ENCODE measurements around the gene OTUB2. TPM values are rescaled to one million over a fixed set of nuclear protein-coding genes. Genes with fewer than 3 reads are reported as not detected.

OTUB2 gene
- total and polyA plus RNA-seq, 9 donors = 0.41 to 1.6 (median 0.76) TPM

- H3K27ac ChIP-seq = no peak overlapping the region
- H3K36me3 ChIP-seq = no peaks in the 10 kb centered on the region
Measured at GRCh38 chr14:93993382-93993781, 32.8 kb upstream of the OTUB2 start.

DNA sequence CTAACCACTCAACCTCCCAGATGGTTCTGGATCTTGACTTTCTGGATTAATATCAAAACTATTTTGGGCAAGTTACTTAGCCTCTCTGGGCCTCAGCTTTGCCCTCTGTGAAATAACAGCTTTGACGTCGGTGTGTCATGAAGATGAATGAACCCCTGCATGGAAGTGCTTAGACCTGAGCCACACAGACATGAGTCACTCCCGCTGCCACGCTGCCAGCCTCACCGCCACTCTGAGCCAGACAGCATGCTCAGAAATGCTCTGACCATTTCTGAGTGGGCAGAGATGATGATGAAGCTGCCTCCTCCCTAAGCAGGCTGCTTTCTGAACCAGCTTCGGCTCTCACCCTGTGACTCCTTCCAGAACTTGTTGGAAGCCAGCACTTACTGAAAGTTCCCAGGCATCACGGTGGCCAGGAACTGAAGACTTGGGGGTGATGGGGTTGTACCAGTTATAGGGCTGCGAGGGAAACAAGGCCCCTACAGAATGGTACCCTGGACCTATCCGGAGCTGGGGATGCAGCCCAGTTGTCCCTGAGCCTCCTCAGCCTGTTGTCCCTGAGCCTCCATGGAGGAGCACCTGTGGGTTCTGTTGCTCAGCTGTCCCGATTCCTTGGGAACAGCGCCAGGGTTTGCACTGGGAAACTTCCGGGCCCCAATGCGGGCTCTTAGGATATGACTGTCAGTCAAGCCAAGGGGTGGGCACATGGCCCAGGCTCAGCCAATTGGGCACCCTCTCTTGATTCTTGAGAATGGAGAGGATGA lies 31.0 kb upstream of the OTUB2 start:
- Histone ChIP-seq H3K27ac (no peak overlapping the region), H3K4me1 (ENCODE audit: insufficient read depth) (peaks cover 4% of the 10 kb centered on the region), H3K4me3 (no peak overlapping the region), H3K9me3 (no peaks in the 10 kb centered on the region), H3K36me3 (no peaks in the 10 kb centered on the region), H3K27me3 (no peaks in the 10 kb centered on the region)
- TF ChIP-seq EP300 (IDR thresholded peaks at IDR 0.05) (no peak), POLR2A (IDR thresholded peaks at IDR 0.05) (no peak), CTCF (IDR thresholded peaks at IDR 0.05) (no peak)
- WGBS, 3 donors = 44 to 48% (median 47%) methylated on average over 13 of the region's 13 CpGs
- intact Hi-C loops (cut with DNase I) = no loop called here
- peak in 1 of 5 donors; percentile 35 for DNase-seq

More at GRCh38 chr14:93993382-93993781, 32.8 kb upstream of the OTUB2 start:
- Histone ChIP-seq H3K27me3 (no peaks in the 10 kb centered on the region), H3K9me3 (no peaks in the 10 kb centered on the region), H3K4me1 (ENCODE audit: insufficient read depth) (peaks cover 4% of the 10 kb centered on the region), H3K4me3 (no peak overlapping the region)
- 68 to 69% (median 69%) methylated on average over 6 of the region's 6 CpGs for WGBS, 3 donors
- TF ChIP-seq POLR2A (IDR thresholded peaks at IDR 0.05) (no peak), EP300 (IDR thresholded peaks at IDR 0.05) (no peak), CTCF (IDR thresholded peaks at IDR 0.05) (no peak)
- DNase-seq = no peak
- intact Hi-C loops (cut with DNase I) = no loop called here

DNA sequence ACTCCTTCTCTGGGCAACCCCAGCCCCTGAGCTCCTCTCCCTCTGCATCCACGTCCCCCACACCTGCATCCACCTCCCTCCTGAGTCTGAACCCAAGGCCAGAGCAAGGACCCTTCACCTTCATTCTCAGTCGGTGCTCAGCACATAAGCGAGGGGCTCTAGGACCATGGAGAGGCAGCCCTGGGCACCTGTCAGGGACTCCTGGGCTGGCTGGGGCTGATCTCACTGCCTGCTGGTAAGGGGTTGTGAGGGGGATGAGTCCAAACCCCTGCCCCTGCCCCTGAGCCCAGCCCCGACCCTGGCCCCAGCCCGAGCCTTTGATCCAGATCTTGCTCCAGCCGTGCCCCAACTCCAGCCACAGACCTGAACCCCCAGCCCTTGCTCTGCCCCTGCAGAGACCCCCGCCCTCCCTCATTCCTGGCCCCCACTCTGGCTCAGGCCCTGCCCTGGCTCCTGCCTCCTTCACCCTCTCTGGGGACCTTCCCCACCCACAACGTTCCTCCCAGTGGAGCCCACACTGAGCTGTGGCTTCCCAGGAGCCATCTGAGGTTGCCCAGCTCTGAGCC lies 29.9 kb upstream of the OTUB2 start:
- intact Hi-C loops (cut with DNase I) = no loop called here
- TF ChIP-seq CTCF (IDR thresholded peaks at IDR 0.05) (no peak), POLR2A (IDR thresholded peaks at IDR 0.05) (no peak), EP300 (IDR thresholded peaks at IDR 0.05) (no peak)
- no peaks in the 10 kb centered on the region for H3K9me3 ChIP-seq
- no peak for DNase-seq
- no peak overlapping the region for H3K4me3 ChIP-seq
- no peak overlapping the region for H3K27ac ChIP-seq
- peaks cover 4% of the 10 kb centered on the region for H3K4me1 ChIP-seq (ENCODE audit: insufficient read depth)
- H3K27me3 ChIP-seq = no peaks in the 10 kb centered on the region
- WGBS, 3 donors = 41 to 46% (median 42%) methylated on average over 7 to 8 of the region's 8 CpGs
- H3K36me3 ChIP-seq = no peaks in the 10 kb centered on the region

GRCh38 chr14:93997082-93997481 lies 29.1 kb upstream of the OTUB2 start, which contains the start of gene CCDC197:
Gene CCDC197, plus strand, starts transcription at chr14:93997301. Its CDS starts 831 bp downstream, at chr14:93998132.
- H3K4me1 ChIP-seq (ENCODE audit: insufficient read depth) = peaks cover 4% of the 10 kb centered on the region
- H3K9me3 ChIP-seq = no peaks in the 10 kb centered on the region
- TF ChIP-seq POLR2A (IDR thresholded peaks at IDR 0.05) (no peak), CTCF (IDR thresholded peaks at IDR 0.05) (no peak), EP300 (IDR thresholded peaks at IDR 0.05) (no peak)
- no peak within 1 kb of the TSS for H3K4me3 ChIP-seq
- no peaks in the 10 kb centered on the region for H3K36me3 ChIP-seq
- intact Hi-C loops (cut with DNase I) = no loop called here
- H3K27ac ChIP-seq = no peak within 1 kb of the TSS
- 63 to 69% (median 64%) methylated on average over 1 of the region's 1 CpG for WGBS, 3 donors
- no peaks in the 10 kb centered on the region for H3K27me3 ChIP-seq
- DNase-seq = no peak
